IMR-90 (cell line): ENCODE data around the gene SRPK3. TPM values are rescaled to one million over a fixed set of nuclear protein-coding genes. Genes with fewer than 3 reads are reported as not detected.

Source experiments
- ATAC-seq: fragments of 200-7000 bp; cut with Tn5 transposase; 2 replicates; pipeline ENCODE4 v1.9.1; 2020; ENCODE audit warnings: low read depth, mild to moderate bottlenecking, moderate library complexity
- BruUV-seq: library from RNA; stranded (reverse); fragments of 400-500 nt; replicated peaks from 2 replicates; lab custom pipeline; 2021; lab: Mats Ljungman, UMichigan
- CTCF ChIA-PET: fragments of 300-600 bp; formaldehyde crosslinking; extraction: SDS; loops from one replicate; lab custom pipeline; 2021; ENCODE audit warnings: antibody characterized with exemption; lab: Yijun Ruan, JAX
- POLR2A ChIA-PET: fragments of 300-600 bp; sonication (Branson Sonifier 250); formaldehyde crosslinking; loops from one replicate; lab custom pipeline; 2022; ENCODE audit warnings: antibody characterized with exemption; ENCODE audit not compliant: unreplicated experiment; lab: Charles Lee
- DNase-seq: peaks from one replicate; pipeline ENCODE4 v3.0.0; 2013
- H2AFZ ChIP-seq: replicated peaks from 2 replicates; pipeline ENCODE3; 2013; ENCODE audit warnings: low read length, mild to moderate bottlenecking; ENCODE audit not compliant: poor library complexity
- H2AK5ac ChIP-seq: 2 replicates; pipeline ENCODE4 v1.6.1; 2013; ENCODE audit warnings: low read depth, low read length, inconsistent platforms
- H2AK9ac ChIP-seq: replicated peaks from 2 replicates; pipeline ENCODE3; 2013; ENCODE audit warnings: mild to moderate bottlenecking, low read depth, low read length, moderate library complexity; ENCODE audit not compliant: poor library complexity
- H2BK120ac ChIP-seq: 2 replicates; pipeline ENCODE4 v1.6.1; 2013; ENCODE audit warnings: low read depth, low read length, inconsistent platforms
- H2BK15ac ChIP-seq: 3 replicates; pipeline ENCODE4 v1.6.1; 2013; ENCODE audit warnings: low read depth, low read length, inconsistent platforms
- H2BK20ac ChIP-seq: 2 replicates; pipeline ENCODE4 v1.6.1; 2013; ENCODE audit warnings: low read depth, mild to moderate bottlenecking, inconsistent platforms, low read length, moderate library complexity
- H2BK5ac ChIP-seq: 2 replicates; pipeline ENCODE4 v1.6.1; 2013; ENCODE audit warnings: mild to moderate bottlenecking, low read depth, low read length, inconsistent platforms; ENCODE audit not compliant: poor library complexity, severe bottlenecking
- H3K14ac ChIP-seq: replicated peaks from 2 replicates; pipeline ENCODE4 v1.6.1; 2013; ENCODE audit warnings: low read depth, low read length, inconsistent platforms
- H3K18ac ChIP-seq: 2 replicates; pipeline ENCODE4 v1.6.1; 2013; ENCODE audit warnings: low read depth, low read length, control low read depth
- H3K23ac ChIP-seq: 2 replicates; pipeline ENCODE4 v1.6.1; 2013; ENCODE audit warnings: low read depth, low read length, inconsistent platforms
- H3K27ac ChIP-seq: 2 replicates; pipeline ENCODE4 v1.5.1; 2013; ENCODE audit warnings: mild to moderate bottlenecking, control low read depth, low read length; ENCODE audit not compliant: insufficient read depth
- H3K27me3 ChIP-seq: 2 replicates; pipeline ENCODE4 v1.6.1; 2013; ENCODE audit warnings: low read length; ENCODE audit not compliant: control insufficient read depth, insufficient read depth
- H3K36me3 ChIP-seq: 2 replicates; pipeline ENCODE4 v1.6.1; 2013; ENCODE audit warnings: low read length, mixed read lengths; ENCODE audit not compliant: control insufficient read depth, insufficient read depth
- H3K4ac ChIP-seq: 2 replicates; pipeline ENCODE4 v1.6.1; 2013; ENCODE audit warnings: low read depth, low read length, inconsistent platforms
- H3K4me1 ChIP-seq: 2 replicates; pipeline ENCODE4 v1.6.1; 2013; ENCODE audit warnings: low read length, mixed read lengths; ENCODE audit not compliant: control insufficient read depth, insufficient read depth
- H3K4me2 ChIP-seq: 2 replicates; pipeline ENCODE4 v1.6.1; 2013; ENCODE audit warnings: low read depth, mild to moderate bottlenecking, control low read depth, low read length, moderate library complexity
- H3K4me3 ChIP-seq: 2 replicates; pipeline ENCODE4 v1.5.1; 2013; ENCODE audit warnings: low read depth, mild to moderate bottlenecking, control low read depth, low read length, moderate library complexity; ENCODE audit not compliant: insufficient read depth
- H3K56ac ChIP-seq: 2 replicates; pipeline ENCODE4 v1.6.1; 2013; ENCODE audit warnings: low read length, inconsistent platforms; ENCODE audit not compliant: insufficient read depth; ENCODE audit errors: extremely low read depth
- H3K79me1 ChIP-seq, 2 experiments: 2 replicates each; pipeline ENCODE4 v1.6.1; 2013; ENCODE audit warnings: low read length in 2 of 2, inconsistent platforms in 1 of 2, low read depth in 1 of 2
- H3K9ac ChIP-seq: 2 replicates; pipeline ENCODE4 v1.6.1; 2013; ENCODE audit warnings: low read depth, low read length, control low read depth
- H3K9me1 ChIP-seq: 2 replicates; pipeline ENCODE4 v1.6.1; 2013; ENCODE audit warnings: low read length, inconsistent platforms; ENCODE audit not compliant: insufficient read depth
- H3K9me3 ChIP-seq: 2 replicates; pipeline ENCODE4 v1.6.1; 2013; ENCODE audit warnings: low read length; ENCODE audit not compliant: control insufficient read depth, insufficient read depth
- H4K20me1 ChIP-seq: 2 replicates; pipeline ENCODE4 v1.6.1; 2013; ENCODE audit warnings: low read length, inconsistent platforms; ENCODE audit not compliant: insufficient read depth
- H4K5ac ChIP-seq: 2 replicates; pipeline ENCODE4 v1.6.1; 2013; ENCODE audit warnings: mild to moderate bottlenecking, low read depth, low read length, control low read depth
- H4K8ac ChIP-seq, 2 experiments: 2 replicates each; pipeline ENCODE4 v1.6.1; 2013; ENCODE audit warnings: low read depth in 2 of 2, low read length in 2 of 2, control low read depth in 1 of 2, inconsistent platforms in 1 of 2
- H4K91ac ChIP-seq: 2 replicates; pipeline ENCODE4 v1.6.1; 2013; ENCODE audit warnings: low read depth, low read length, inconsistent platforms; ENCODE audit not compliant: insufficient read depth
- BHLHE40 ChIP-seq: fragments of 150-350 bp; IDR thresholded peaks from 2 replicates; pipeline ENCODE4 v1.6.1; 2016; ENCODE audit warnings: mild to moderate bottlenecking, low read depth, low read length
- CEBPB ChIP-seq: IDR thresholded peaks from 2 replicates; pipeline ENCODE4 v1.6.1; 2012; ENCODE audit warnings: low read depth, low read length, improper control_type of control experiment
- CHD1 ChIP-seq: IDR thresholded peaks from 2 replicates; pipeline ENCODE4 v1.6.1; 2012; ENCODE audit warnings: low read depth, low read length, improper control_type of control experiment
- MAFK ChIP-seq: IDR thresholded peaks from 2 replicates; pipeline ENCODE4 v1.6.1; 2012; ENCODE audit warnings: low read depth, low read length, improper control_type of control experiment
- MAZ ChIP-seq: IDR thresholded peaks from 2 replicates; pipeline ENCODE4 v1.6.1; 2012; ENCODE audit warnings: low read depth, mild to moderate bottlenecking, low read length, improper control_type of control experiment, moderate library complexity, borderline replicate concordance
- MXI1 ChIP-seq: IDR thresholded peaks from 2 replicates; pipeline ENCODE4 v1.6.1; 2012; ENCODE audit warnings: low read depth, mild to moderate bottlenecking, low read length, moderate library complexity, borderline replicate concordance
- POLR2A ChIP-seq: IDR thresholded peaks from 2 replicates; pipeline ENCODE4 v1.6.1; 2012; ENCODE audit warnings: mild to moderate bottlenecking, low read depth, low read length
- RAD21 ChIP-seq: IDR thresholded peaks from 2 replicates; pipeline ENCODE4 v1.6.1; 2012; ENCODE audit warnings: low read length, improper control_type of control experiment
- SMC3 ChIP-seq: fragments of 150-350 bp; IDR thresholded peaks from 2 replicates; pipeline ENCODE4 v1.6.1; 2016; ENCODE audit warnings: low read depth, mild to moderate bottlenecking, antibody characterized with exemption, low read length, moderate library complexity
- WGBS, 2 experiments: methylation state at CpG; one replicate each; pipeline versions ENCODE4 v1.1.5 to v1.1.7; 2013; ENCODE audit warnings: missing lambda C conversion rate in 2 of 2; ENCODE audit not compliant: insufficient read length in 1 of 2; ENCODE audit errors: extremely low coverage in 2 of 2; 5-methylcytosine and 5-hydroxymethylcytosine counted together
- dilution Hi-C: fragments of 300-500 bp; cut with HindIII; formaldehyde crosslinking; loops from one replicate; pipeline ENCODE4 v1.14.3; 2018; ENCODE audit warnings: low sequenced_read_pairs; ENCODE audit not compliant: unreplicated experiment
- in situ Hi-C: fragments of 300-500 bp; cut with MboI; formaldehyde crosslinking; loops from 3 replicates; pipeline ENCODE4 v1.14.3; 2019; ENCODE audit warnings: low sequenced_read_pairs, inconsistent platforms, mixed read lengths
- intact Hi-C: fragments of 100-400 bp; cut with micrococcal nuclease; formaldehyde crosslinking; loops from 2 replicates; pipeline ENCODE4 v1.10.0; 2022
- polyA plus RNA-seq, 3 experiments: library from polyadenylated mRNA; depleted of rRNA; stranded (reverse); fragments of >200 nt; gene quantifications; 2 replicates each; pipeline ENCODE4 v1.2.3, GENCODE V29; 2012; ENCODE audit warnings: low replicate concordance in 1 of 3
- total RNA-seq: library from RNA; depleted of rRNA; stranded (reverse); fragments of >200 nt; gene quantifications from 2 replicates; pipeline ENCODE4 v1.2.3, GENCODE V29; 2012
- TF ChIP-seq, protein P1 (sequence below): conservative IDR thresholded peaks from 2 replicates; pipeline ENCODE4 v1.5.1; 2012; ENCODE audit warnings: mild to moderate bottlenecking, low read depth, low read length, improper control_type of control experiment
- TF ChIP-seq, protein P2 (sequence below): fragments of 150-350 bp; IDR thresholded peaks from 2 replicates; pipeline ENCODE4 v1.6.1; 2016; ENCODE audit warnings: low read depth, mild to moderate bottlenecking, low read length, moderate library complexity, borderline replicate concordance

The SRPK3 gene
- total and polyA plus RNA-seq, 2 of the 4 experiments (the other 2 are of a cell fraction) = 0.36 to 0.70 TPM

DNA sequence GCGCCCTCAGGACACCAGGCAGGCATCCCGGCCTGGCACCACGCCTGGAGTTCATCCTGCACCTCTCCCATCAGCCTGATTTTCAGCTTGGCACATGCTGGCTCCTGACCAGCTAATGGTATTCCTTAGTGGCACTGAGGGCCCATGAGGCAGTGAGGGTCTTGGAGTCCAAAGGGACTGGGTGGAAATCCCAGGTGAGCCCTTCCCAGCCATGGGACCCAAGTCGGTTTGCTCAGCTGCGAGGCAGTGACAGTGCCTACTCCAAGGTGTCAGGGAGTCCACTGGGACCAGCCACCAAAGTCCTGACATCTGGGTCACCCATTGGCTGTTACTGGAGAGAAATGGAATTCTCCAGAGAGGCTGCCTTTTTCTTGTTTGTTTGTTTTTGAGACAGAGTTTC lies 18.5 kb downstream of the SRPK3 start:
- Histone ChIP-seq H3K27me3 (no peaks in the 10 kb centered on the region), H3K9me1 (no peaks in the 10 kb centered on the region), H2AK9ac (no peak overlapping the region), H4K91ac (no peak overlapping the region), H4K20me1 (no peaks in the 10 kb centered on the region), H3K56ac (no peak overlapping the region), H2BK15ac (no peak overlapping the region), H3K18ac (no peak overlapping the region), H3K4ac (no peak overlapping the region), H2AK5ac (no peak overlapping the region), H4K5ac (no peak overlapping the region), H3K23ac (no peak overlapping the region), H3K4me1 (peaks cover 2% of the 10 kb centered on the region; the same call in 1 of the 2 replicates), H2BK5ac (no peak overlapping the region), H3K14ac (no peak overlapping the region), H3K9me3 (peaks cover 2% of the 10 kb centered on the region; the same call in 1 of the 2 replicates), H4K8ac (no peak overlapping the region), H2BK120ac (no peak overlapping the region), H3K36me3 (peaks cover 18% of the 10 kb centered on the region), H3K4me2 (no peak overlapping the region), H2BK20ac (no peak overlapping the region), H3K9ac (no peak overlapping the region), H3K79me1 (peaks cover 0 to 12% of the 10 kb centered on the region in 2 experiments; a peak in 2 of 4 replicates), H3K4me3 (no peak overlapping the region), H2AFZ (no peak overlapping the region), H3K27ac (no peak overlapping the region)
- BruUV-seq = no TSS peak
- POLR2A ChIA-PET = no interaction called here
- DNase-seq (no peak), ATAC-seq (no peak)
- in situ Hi-C loops = loop anchor here (5.0 kb wide), 1 partner anchor 118 kb away; no protein-coding TSS in a partner anchor
- 70% methylated on average over 3 of the region's 5 CpGs; no CpG with 5 or more reads in 1 of the 2 experiments for WGBS, 2 experiments
- CTCF ChIA-PET = no interaction called here
- TF ChIP-seq RAD21 = no peak
- TF ChIP-seq, protein P1, sequence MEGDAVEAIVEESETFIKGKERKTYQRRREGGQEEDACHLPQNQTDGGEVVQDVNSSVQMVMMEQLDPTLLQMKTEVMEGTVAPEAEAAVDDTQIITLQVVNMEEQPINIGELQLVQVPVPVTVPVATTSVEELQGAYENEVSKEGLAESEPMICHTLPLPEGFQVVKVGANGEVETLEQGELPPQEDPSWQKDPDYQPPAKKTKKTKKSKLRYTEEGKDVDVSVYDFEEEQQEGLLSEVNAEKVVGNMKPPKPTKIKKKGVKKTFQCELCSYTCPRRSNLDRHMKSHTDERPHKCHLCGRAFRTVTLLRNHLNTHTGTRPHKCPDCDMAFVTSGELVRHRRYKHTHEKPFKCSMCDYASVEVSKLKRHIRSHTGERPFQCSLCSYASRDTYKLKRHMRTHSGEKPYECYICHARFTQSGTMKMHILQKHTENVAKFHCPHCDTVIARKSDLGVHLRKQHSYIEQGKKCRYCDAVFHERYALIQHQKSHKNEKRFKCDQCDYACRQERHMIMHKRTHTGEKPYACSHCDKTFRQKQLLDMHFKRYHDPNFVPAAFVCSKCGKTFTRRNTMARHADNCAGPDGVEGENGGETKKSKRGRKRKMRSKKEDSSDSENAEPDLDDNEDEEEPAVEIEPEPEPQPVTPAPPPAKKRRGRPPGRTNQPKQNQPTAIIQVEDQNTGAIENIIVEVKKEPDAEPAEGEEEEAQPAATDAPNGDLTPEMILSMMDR = no peak
- no peak for TF ChIP-seq CHD1
- TF ChIP-seq MAFK = no peak
- TF ChIP-seq, protein P2, sequence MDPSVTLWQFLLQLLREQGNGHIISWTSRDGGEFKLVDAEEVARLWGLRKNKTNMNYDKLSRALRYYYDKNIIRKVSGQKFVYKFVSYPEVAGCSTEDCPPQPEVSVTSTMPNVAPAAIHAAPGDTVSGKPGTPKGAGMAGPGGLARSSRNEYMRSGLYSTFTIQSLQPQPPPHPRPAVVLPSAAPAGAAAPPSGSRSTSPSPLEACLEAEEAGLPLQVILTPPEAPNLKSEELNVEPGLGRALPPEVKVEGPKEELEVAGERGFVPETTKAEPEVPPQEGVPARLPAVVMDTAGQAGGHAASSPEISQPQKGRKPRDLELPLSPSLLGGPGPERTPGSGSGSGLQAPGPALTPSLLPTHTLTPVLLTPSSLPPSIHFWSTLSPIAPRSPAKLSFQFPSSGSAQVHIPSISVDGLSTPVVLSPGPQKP = no peak
- no peak for TF ChIP-seq SMC3
- TF ChIP-seq BHLHE40 = no peak
- no peak for TF ChIP-seq MAZ
- TF ChIP-seq POLR2A = no peak
- no peak for TF ChIP-seq CEBPB
- TF ChIP-seq MXI1 = no peak
- dilution Hi-C loops = no loop called here
- intact Hi-C loops = no loop called here
